Fibroblast of lung (primary cell): ENCODE measurements around the gene SEMA3B. TPM values are rescaled to one million over a fixed set of nuclear protein-coding genes. Genes with fewer than 3 reads are reported as not detected.

ENCODE experiments used
- DNase-seq, 2 donors: peaks; one replicate each; pipeline versions ENCODE4 v3.0.0 to v3.0.0-alpha.2; 2010; ENCODE audit warnings: low read depth in 2 of 2
- H2AFZ ChIP-seq: 2 replicates; pipeline ENCODE4 v1.5.1; 2012; ENCODE audit warnings: low read length, control low read depth, inconsistent platforms
- H3K27ac ChIP-seq: 2 replicates; pipeline ENCODE4 v1.5.1; 2011; ENCODE audit warnings: low read length, control low read depth; ENCODE audit not compliant: insufficient read depth
- H3K27me3 ChIP-seq: 2 replicates; pipeline ENCODE4 v1.5.1; 2011; ENCODE audit warnings: mild to moderate bottlenecking, low read length; ENCODE audit not compliant: control insufficient read depth, insufficient read depth
- H3K36me3 ChIP-seq: 2 replicates; pipeline ENCODE4 v1.5.1; 2011; ENCODE audit warnings: low read length; ENCODE audit not compliant: control insufficient read depth, insufficient read depth
- H3K4me1 ChIP-seq: 2 replicates; pipeline ENCODE4 v1.5.1; 2011; ENCODE audit warnings: low read length; ENCODE audit not compliant: control insufficient read depth, insufficient read depth; ENCODE audit errors: extremely low read depth
- H3K4me2 ChIP-seq: 2 replicates; pipeline ENCODE4 v1.5.1; 2011; ENCODE audit warnings: low read length, control low read depth; ENCODE audit not compliant: insufficient read depth; ENCODE audit errors: extremely low read depth
- H3K4me3 ChIP-seq, 4 experiments: fragments of 200-600 bp in 1 of 4; sonication (generic) in 1 of 4; replicated peaks in 1 of 4; 2 replicates each; pipeline ENCODE4 v1.5.1; 2011 to 2016; ENCODE audit warnings: low read length in 4 of 4, low read depth in 3 of 4, mild to moderate bottlenecking in 3 of 4, control low read depth in 2 of 4, inconsistent platforms in 1 of 4, mixed read lengths in 1 of 4; ENCODE audit not compliant: insufficient read depth in 1 of 4; ENCODE audit errors: control extremely low read depth in 1 of 4
- H3K79me2 ChIP-seq: 2 replicates; pipeline ENCODE4 v1.5.1; 2012; ENCODE audit warnings: mild to moderate bottlenecking, low read length, inconsistent platforms; ENCODE audit not compliant: control insufficient read depth, insufficient read depth
- H3K9ac ChIP-seq: 2 replicates; pipeline ENCODE4 v1.5.1; 2011; ENCODE audit warnings: mild to moderate bottlenecking, low read length, control low read depth; ENCODE audit not compliant: insufficient read depth
- H3K9me3 ChIP-seq: 2 replicates; pipeline ENCODE4 v1.5.1; 2012; ENCODE audit warnings: low read depth, low read length; ENCODE audit not compliant: control insufficient read depth, insufficient read depth
- H4K20me1 ChIP-seq: 2 replicates; pipeline ENCODE4 v1.5.1; 2011; ENCODE audit warnings: low read length; ENCODE audit not compliant: control insufficient read depth, insufficient read depth; ENCODE audit errors: extremely low read depth
- CTCF ChIP-seq, 2 donors: IDR thresholded peaks in 1 of 2; conservative IDR thresholded peaks in 1 of 2; 1 replicate in 1 of 2; 2 replicates in 1 of 2; pipeline ENCODE4 v1.5.1; 2011 to 2012; ENCODE audit warnings: low read length in 2 of 2, control low read depth in 1 of 2, inconsistent platforms in 1 of 2, low read depth in 1 of 2, mild to moderate bottlenecking in 1 of 2
- EZH2 ChIP-seq: IDR thresholded peaks from 2 replicates; pipeline ENCODE4 v1.5.1; 2012; ENCODE audit warnings: low read length, control low read depth, mild to moderate bottlenecking; ENCODE audit errors: missing control alignments
- polyA plus RNA-seq, 2 donors: library from polyadenylated mRNA; depleted of rRNA in 1 of 2; stranded (reverse) in 1 of 2; unstranded in 1 of 2; fragments of >200 nt; gene quantifications; 2 replicates each; pipeline ENCODE4 v1.2.1, GENCODE V29; 2011 to 2012; ENCODE audit warnings: missing spikeins in 1 of 2
- total RNA-seq: library from RNA; depleted of rRNA; stranded (reverse); fragments of >200 nt; gene quantifications from 2 replicates; pipeline ENCODE4 v1.2.1, GENCODE V29; 2014

Gene SEMA3B
- total and polyA plus RNA-seq, 2 donors (not counting 1 experiment from before 2014, with no cell fraction given) = 23.5 to 85.2 TPM

- H3K27me3 ChIP-seq = no peaks in the 10 kb centered on the region
- H3K4me1 ChIP-seq = peaks cover 7% of the 10 kb centered on the region
- TF ChIP-seq EZH2 = no peak
- TF ChIP-seq CTCF (conservative IDR thresholded peaks at IDR 0.05 in 1 of 2, IDR thresholded peaks at IDR 0.05 in 1 of 2; ENCODE audit: low read depth in 1 of 2, low read length in 2 of 2) = no peak
- no peaks in the 10 kb centered on the region for H4K20me1 ChIP-seq
- no peak overlapping the region for H3K4me3 ChIP-seq
- no peak overlapping the region for H3K9ac ChIP-seq
- no peaks in the 10 kb centered on the region for H3K9me3 ChIP-seq
- no peak overlapping the region for H3K4me2 ChIP-seq
- H3K79me2 ChIP-seq = peaks cover 23% of the 10 kb centered on the region
- no peak for DNase-seq
- H3K27ac ChIP-seq = no peak overlapping the region
- H2AFZ ChIP-seq = no peak overlapping the region
- H3K36me3 ChIP-seq = peaks cover 18% of the 10 kb centered on the region
Observed at GRCh38 chr3:50318163-50318562, 49.2 kb downstream of the SEMA3B start.

- Histone ChIP-seq H3K27ac (no peak overlapping the region), H4K20me1 (no peaks in the 10 kb centered on the region), H3K9ac (no peak overlapping the region), H3K27me3 (no peaks in the 10 kb centered on the region), H3K36me3 (peaks cover 18% of the 10 kb centered on the region), H3K9me3 (no peaks in the 10 kb centered on the region), H3K4me3 (no peak overlapping the region), H3K4me2 (no peak overlapping the region), H3K4me1 (peaks cover 7% of the 10 kb centered on the region), H3K79me2 (peaks cover 23% of the 10 kb centered on the region), H2AFZ (no peak overlapping the region)
- no peak for TF ChIP-seq EZH2
- TF ChIP-seq CTCF (conservative IDR thresholded peaks at IDR 0.05 in 1 of 2, IDR thresholded peaks at IDR 0.05 in 1 of 2; ENCODE audit: low read depth in 1 of 2, low read length in 2 of 2) = no peak
- no peak for DNase-seq
Observed at GRCh38 chr3:50318615-50319014, 49.7 kb downstream of the SEMA3B start.

GRCh38 chr3:50319181-50319893, 50.4 kb downstream of the SEMA3B start:
- Histone ChIP-seq H3K36me3 (peaks cover 18% of the 10 kb centered on the region), H3K27ac (no peak overlapping the region), H4K20me1 (no peaks in the 10 kb centered on the region), H3K9me3 (no peaks in the 10 kb centered on the region), H3K27me3 (no peaks in the 10 kb centered on the region), H2AFZ (no peak overlapping the region), H3K4me1 (peaks cover 7% of the 10 kb centered on the region), H3K4me2 (no peak overlapping the region), H3K9ac (no peak overlapping the region), H3K4me3 (no peak overlapping the region), H3K79me2 (peaks cover 23% of the 10 kb centered on the region)
- TF ChIP-seq EZH2 (no peak), CTCF (conservative IDR thresholded peaks at IDR 0.05 in 1 of 2, IDR thresholded peaks at IDR 0.05 in 1 of 2; ENCODE audit: low read depth in 1 of 2, low read length in 2 of 2) (no peak)
- no peak for DNase-seq
